DMS153 treated with DMSO at 0.1 percent for 48 hours (cell line): ENCODE data around the gene STRA8.

Experiments
- DNase-seq: peaks from one replicate; lab custom pipeline; 2025; ENCODE audit not compliant: unreplicated experiment; lab: John Stamatoyannopoulos, UW

Gene STRA8

DNA sequence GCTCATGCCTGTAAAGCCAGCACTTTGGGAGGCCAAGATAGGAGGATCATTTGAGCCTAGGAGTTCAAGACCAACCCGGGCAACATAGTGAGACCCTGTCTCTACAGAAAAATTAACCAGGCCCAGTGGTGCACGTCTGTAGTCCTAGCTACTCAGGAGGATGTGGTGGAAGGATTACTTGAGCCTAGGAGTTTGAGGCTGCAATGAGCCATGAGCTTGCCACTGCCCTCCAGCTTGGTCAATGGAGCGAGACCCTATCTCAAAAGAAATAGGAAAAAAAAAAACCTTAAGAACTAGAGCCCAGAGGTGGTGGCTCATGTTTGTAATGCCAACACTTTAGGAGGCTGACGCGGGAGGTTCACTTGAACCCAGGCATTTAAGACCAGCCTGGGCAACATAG, 2.2 kb downstream of the STRA8 start:
- no peak for DNase-seq

DNA sequence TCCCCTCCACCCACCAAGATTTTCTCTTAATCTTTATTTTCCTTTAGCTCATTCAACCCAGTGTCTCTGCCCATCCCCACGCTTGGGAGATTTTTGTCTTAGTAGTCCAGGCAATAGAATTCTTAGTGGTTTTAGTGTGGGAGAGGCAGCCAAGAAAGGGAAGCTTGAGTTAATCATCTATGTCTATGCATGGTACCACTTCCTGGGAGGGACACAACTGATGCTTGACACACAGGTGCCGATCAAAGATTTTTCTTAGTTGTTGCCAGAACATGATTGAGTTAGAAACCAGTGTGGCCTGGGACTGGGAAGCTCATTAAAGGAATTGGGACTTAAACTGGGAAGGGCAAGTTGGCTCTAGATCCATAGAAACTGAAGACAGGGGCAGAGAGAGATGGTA, 3.1 kb downstream of the STRA8 start:
- DNase-seq: no peak

DNA sequence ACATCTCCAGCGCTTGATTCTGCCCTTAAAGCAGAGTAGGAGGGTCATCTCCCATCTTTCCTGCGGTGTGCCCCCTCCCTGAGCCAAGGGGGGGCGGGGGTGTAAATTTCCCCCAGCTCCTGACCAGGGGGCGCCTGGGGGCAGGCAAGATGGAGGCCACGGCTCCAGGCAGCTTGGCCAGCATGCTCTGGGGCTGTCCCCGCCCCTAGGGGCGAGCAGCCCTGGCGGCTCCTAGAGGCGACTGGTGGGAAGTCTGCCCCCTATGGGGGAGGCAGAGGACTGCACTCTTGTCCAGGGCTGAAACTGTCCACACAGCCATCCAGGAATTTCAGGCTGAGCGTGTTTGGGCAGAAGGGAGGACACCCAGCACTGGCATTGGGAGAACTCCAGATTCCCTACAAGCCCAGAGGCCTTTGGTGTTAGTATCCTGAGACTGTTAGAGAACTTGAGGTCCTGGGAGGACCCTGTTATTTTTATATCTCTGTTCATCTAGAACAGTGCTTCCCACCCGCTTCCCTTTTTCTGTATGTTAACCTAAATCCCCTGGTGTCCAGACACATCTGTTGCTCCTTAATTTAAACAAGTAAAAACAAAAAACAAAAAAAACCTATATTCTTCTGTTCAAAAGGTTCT, 4.6 kb downstream of the STRA8 start:
- no peak for DNase-seq

DNA sequence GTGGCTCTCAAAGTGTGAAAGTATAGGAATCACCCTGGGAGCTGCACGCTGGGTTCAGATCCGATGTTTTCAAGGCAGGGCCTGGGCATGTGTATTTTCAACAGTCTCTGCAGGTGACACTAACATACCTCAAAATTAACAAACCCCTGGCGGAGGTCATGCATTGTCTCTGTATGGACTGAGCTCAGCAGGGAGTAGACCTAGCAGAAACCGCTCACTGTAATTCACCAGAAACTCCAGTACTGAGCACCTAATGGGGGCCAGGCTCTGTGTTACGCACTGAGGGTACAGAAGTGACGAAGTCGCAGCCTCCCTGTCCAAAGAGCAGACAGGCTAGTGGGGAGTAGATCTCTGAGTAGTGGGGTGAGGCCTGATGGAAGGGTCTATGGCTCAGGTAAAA, 5.6 kb downstream of the STRA8 start:
- DNase-seq: no peak

DNA sequence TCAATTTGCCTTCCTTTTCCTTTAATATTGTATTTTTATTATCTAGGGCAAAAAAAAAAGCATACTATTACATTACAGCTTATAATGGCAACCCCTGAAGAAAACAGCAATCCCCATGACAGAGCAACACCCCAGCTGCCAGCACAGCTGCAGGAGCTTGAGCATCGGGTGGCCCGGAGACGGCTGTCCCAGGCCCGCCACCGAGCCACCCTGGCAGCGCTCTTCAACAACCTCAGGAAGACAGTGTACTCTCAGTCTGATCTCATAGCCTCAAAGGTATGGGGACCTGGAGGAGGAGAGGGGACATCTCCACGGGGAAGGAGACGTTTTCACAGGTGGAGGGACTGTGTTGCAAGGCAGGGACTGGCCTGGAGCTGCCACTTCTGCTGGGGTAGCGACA, 6.8 kb downstream of the STRA8 start:
- no peak for DNase-seq

GRCh38 chr7:135242096-135242684, 8.6 kb downstream of the STRA8 start:
- DNase-seq: no peak

GRCh38 chr7:135245226-135246190, 11.9 kb downstream of the STRA8 start:
- DNase-seq: no peak

GRCh38 chr7:135246191-135246825, 12.7 kb downstream of the STRA8 start:
- DNase-seq: no peak

DNA sequence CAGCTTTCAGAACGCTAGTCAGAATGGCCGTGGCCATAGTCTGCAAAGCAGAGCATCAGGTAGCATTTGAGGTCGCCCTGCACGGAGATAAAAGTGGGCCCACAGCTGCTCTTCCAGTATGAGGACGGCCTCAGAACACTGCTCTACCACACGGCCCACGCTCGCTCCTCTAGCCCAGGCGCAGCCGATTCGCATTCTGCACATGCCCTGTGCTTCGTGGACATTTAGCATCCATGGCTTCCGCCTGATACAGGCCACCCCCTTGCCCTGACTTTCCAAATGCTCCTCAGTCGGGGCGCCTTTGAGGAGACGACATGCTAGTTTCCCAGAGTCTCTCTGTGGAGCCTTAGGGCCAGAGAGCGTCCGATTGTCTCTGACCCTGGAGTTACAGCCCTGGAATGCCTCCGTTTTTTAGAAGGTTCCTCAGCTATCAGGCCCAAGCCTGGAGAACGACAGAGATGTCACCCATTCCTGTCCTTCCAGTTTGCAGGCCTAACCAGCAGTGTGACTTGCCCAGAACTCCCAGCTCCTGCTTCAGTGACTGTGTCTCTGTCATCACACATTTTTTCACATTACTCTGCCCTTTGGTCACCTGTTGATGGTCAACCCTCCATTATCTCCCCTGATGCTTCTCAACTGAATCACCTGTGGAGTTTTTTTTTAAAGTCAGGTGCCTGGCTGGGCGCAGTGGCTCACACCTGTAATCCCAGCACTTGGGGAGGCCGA, 14.3 kb downstream of the STRA8 start:
- no peak for DNase-seq

GRCh38 chr7:135248546-135248945, 14.9 kb downstream of the STRA8 start:
- no peak for DNase-seq

GRCh38 chr7:135251496-135252391, 18.1 kb downstream of the STRA8 start:
- no peak for DNase-seq

- DNase-seq: no peak
Observed at GRCh38 chr7:135253851-135254771, 20.5 kb downstream of the STRA8 start.

GRCh38 chr7:135257790-135258189, 24.2 kb downstream of the STRA8 start:
- DNase-seq: no peak

DNA sequence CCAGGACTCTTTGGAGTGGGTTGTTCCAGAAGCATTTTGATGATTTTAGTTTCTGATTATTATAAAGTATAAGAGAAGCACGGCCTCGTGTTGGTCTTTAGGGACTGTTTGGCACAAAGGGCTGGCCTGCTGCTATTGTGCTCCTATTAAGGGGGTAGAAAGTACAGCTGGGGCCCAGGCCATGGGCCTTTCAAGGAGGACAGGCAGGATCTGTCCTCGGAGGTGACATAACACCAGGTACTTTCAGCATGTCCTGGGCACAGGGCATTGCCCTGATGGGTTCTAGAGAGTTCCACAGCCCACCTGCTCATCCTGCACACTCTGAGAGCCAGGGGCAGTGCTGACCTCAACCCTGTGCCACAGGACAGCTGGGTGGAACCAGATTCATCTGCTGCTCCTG, 24.9 kb downstream of the STRA8 start:
- DNase-seq: no peak

DNA sequence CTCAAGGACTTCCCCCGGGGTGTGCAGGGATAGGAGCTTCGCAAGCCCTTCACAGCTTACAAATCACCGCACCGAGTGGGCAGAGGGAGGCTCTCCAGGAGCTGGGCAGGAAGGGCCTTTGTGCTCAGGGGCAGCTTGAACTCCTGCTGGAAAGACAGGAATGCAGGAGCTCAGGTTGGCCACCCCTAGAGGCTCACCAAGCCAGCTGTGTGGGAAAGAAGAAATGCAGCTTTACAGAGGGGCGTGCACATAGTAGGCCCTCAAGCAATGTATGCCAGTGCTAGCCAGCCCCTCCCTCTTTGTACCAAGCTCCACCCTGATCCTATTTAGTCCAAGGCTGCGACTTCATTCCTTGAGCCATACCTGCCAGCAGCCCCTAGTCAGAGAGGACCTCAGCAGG, 26.1 kb downstream of the STRA8 start:
- no peak for DNase-seq

GRCh38 chr7:135260470-135260869, 26.8 kb downstream of the STRA8 start:
- no peak for DNase-seq

DNA sequence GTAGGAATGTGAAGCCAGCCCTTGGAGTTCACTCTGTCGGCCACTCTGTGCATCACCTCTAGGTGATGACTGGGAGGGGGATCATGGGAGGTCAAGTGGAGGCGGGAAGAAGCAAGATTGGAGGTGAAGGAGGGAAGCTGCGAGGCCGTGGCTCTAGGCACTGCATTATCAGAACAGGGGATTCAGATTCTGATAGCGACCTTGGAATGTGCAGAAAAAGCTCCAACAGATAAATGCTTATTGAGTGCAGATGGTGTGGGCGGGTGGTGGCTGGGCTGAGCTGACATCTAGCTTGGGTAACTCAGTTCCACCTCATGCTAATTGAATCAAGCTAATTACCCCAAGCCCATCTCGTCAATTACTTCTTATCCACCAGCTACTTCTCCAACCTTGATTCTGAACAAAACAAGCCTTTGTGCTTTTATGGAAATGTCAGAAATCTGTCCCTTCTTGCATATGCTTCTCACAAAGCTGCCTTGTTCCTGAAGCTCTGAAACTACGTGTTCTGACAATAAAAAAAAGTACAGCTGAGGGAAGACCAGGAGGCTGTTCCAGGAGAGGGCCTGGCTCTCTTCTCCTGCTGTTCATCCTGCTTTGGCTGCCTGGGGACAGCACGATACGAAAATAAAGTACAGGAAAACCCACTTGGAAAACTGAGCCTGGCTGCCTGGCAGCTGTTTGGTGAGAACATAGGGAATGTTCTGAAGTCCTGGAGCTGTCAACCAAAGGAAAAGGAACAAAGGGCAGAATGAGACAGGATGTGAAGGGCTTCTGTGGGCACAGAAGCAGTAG, 27.5 kb downstream of the STRA8 start:
- DNase-seq: no peak
